OCI-LY1 (cell line): ENCODE data around the gene DNAJC16.

ENCODE experiments used
- H2AFZ ChIP-seq: fragments of 200-600 bp; sonication (generic), shearing (Covaris generic); 2 replicates; pipeline ENCODE4 v1.6.0; 2014; ENCODE audit warnings: antibody characterized with exemption, mild to moderate bottlenecking, low read length
- H3F3A ChIP-seq: fragments of 200-600 bp; sonication (generic), shearing (Covaris generic); 2 replicates; pipeline ENCODE4 v1.6.0; 2014; ENCODE audit warnings: mild to moderate bottlenecking, antibody characterized with exemption, low read length, moderate library complexity; ENCODE audit not compliant: insufficient read depth
- H3K27ac ChIP-seq: fragments of 200-600 bp; sonication (generic); 2 replicates; pipeline ENCODE4 v1.5.1; 2014; ENCODE audit warnings: low read length, mixed run types, mild to moderate bottlenecking, low read depth; ENCODE audit not compliant: poor library complexity, severe bottlenecking
- H3K27me3 ChIP-seq: fragments of 200-600 bp; sonication (generic); 2 replicates; pipeline ENCODE4 v1.6.0; 2014; ENCODE audit warnings: antibody characterized with exemption, mild to moderate bottlenecking, low read length, moderate library complexity; ENCODE audit not compliant: insufficient read depth
- H3K36me3 ChIP-seq: fragments of 200-600 bp; sonication (generic); 2 replicates; pipeline ENCODE4 v1.6.1; 2014; ENCODE audit warnings: mild to moderate bottlenecking, antibody characterized with exemption, low read length, moderate library complexity, mixed read lengths; ENCODE audit not compliant: insufficient read depth
- H3K4me1 ChIP-seq: fragments of 200-600 bp; sonication (generic); 2 replicates; pipeline ENCODE4 v1.5.1; 2014; ENCODE audit warnings: mild to moderate bottlenecking, low read length, moderate library complexity; ENCODE audit not compliant: insufficient read depth, severe bottlenecking
- H3K4me2 ChIP-seq: fragments of 200-600 bp; sonication (generic), shearing (Covaris generic); 2 replicates; pipeline ENCODE4 v1.6.1; 2014; ENCODE audit warnings: low read length
- H3K4me3 ChIP-seq: fragments of 200-600 bp; sonication (generic); 2 replicates; pipeline ENCODE4 v1.5.1; 2014; ENCODE audit warnings: low read length, low read depth, mild to moderate bottlenecking, mixed read lengths; ENCODE audit not compliant: poor library complexity, severe bottlenecking
- H3K79me2 ChIP-seq: fragments of 200-600 bp; shearing (Covaris generic); 2 replicates; pipeline ENCODE4 v1.6.1; 2016; ENCODE audit warnings: mixed run types, low read length, mixed read lengths; ENCODE audit not compliant: insufficient read depth
- H3K9ac ChIP-seq: fragments of 200-600 bp; sonication (generic), shearing (Covaris generic); 2 replicates; pipeline ENCODE4 v1.6.1; 2014; ENCODE audit warnings: mild to moderate bottlenecking, low read length, mixed read lengths
- H3K9me2 ChIP-seq: fragments of 200-600 bp; sonication (generic), shearing (Covaris generic); 2 replicates; pipeline ENCODE4 v1.6.1; 2014; ENCODE audit warnings: low read depth, mild to moderate bottlenecking, low read length, mixed read lengths
- H3K9me3 ChIP-seq: fragments of 200-600 bp; shearing (Covaris generic); 2 replicates; pipeline ENCODE4 v1.6.1; 2014; ENCODE audit warnings: low read length, mixed read lengths
- H4K20me1 ChIP-seq: fragments of 200-600 bp; sonication (generic), shearing (Covaris generic); 2 replicates; pipeline ENCODE4 v1.6.0; 2016; ENCODE audit warnings: mild to moderate bottlenecking, low read length; ENCODE audit not compliant: insufficient read depth
- EZH2 ChIP-seq: fragments of 200-600 bp; sonication (generic), shearing (Covaris generic); IDR thresholded peaks from 2 replicates; pipeline ENCODE4 v1.8.0; 2017; ENCODE audit warnings: borderline replicate concordance, mixed run types, mild to moderate bottlenecking, antibody characterized with exemption, low read length, moderate library complexity, mixed read lengths
- TF ChIP-seq, protein P1 (sequence below): fragments of 200-600 bp; sonication (generic), shearing (Covaris generic); IDR thresholded peaks from 2 replicates; pipeline ENCODE4 v1.5.1; 2017; ENCODE audit warnings: mild to moderate bottlenecking, antibody characterized with exemption, low read length, moderate library complexity, mixed read lengths

The DNAJC16 gene

DNA sequence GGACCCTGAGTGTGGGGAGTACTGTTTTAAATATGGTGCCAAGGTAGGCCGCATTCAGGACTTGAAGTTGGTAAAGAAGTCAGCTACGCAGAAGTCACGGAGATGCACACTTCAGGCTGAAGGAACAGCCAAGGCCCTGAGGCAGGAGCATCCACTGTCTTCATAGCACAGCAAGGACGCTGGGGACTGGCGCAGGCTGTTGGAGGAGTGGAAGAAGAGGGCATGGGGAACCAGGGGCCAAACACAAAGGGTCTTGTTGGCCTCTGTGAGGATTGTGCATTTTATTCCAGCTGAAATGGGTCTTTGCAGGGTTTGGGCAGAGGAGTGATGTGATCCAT, 16.6 kb downstream of the DNAJC16 start:
- no peaks in the 10 kb centered on the region for H3K27me3 ChIP-seq
- H3F3A ChIP-seq, result no peaks in the 10 kb centered on the region
- peaks cover 4% of the 10 kb centered on the region for H3K4me1 ChIP-seq
- no peak overlapping the region for H3K27ac ChIP-seq
- no peaks in the 10 kb centered on the region for H3K9me2 ChIP-seq
- no peak overlapping the region for H3K9ac ChIP-seq
- TF ChIP-seq, protein P1, sequence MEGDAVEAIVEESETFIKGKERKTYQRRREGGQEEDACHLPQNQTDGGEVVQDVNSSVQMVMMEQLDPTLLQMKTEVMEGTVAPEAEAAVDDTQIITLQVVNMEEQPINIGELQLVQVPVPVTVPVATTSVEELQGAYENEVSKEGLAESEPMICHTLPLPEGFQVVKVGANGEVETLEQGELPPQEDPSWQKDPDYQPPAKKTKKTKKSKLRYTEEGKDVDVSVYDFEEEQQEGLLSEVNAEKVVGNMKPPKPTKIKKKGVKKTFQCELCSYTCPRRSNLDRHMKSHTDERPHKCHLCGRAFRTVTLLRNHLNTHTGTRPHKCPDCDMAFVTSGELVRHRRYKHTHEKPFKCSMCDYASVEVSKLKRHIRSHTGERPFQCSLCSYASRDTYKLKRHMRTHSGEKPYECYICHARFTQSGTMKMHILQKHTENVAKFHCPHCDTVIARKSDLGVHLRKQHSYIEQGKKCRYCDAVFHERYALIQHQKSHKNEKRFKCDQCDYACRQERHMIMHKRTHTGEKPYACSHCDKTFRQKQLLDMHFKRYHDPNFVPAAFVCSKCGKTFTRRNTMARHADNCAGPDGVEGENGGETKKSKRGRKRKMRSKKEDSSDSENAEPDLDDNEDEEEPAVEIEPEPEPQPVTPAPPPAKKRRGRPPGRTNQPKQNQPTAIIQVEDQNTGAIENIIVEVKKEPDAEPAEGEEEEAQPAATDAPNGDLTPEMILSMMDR, result no peak
- TF ChIP-seq EZH2, result no peak
- no peak overlapping the region for H3K4me2 ChIP-seq
- H2AFZ ChIP-seq, result no peak overlapping the region
- no peaks in the 10 kb centered on the region for H3K9me3 ChIP-seq
- peaks cover 68% of the 10 kb centered on the region for H3K36me3 ChIP-seq
- H4K20me1 ChIP-seq, result no peaks in the 10 kb centered on the region
- no peaks in the 10 kb centered on the region for H3K79me2 ChIP-seq
- H3K4me3 ChIP-seq, result no peak overlapping the region

DNA sequence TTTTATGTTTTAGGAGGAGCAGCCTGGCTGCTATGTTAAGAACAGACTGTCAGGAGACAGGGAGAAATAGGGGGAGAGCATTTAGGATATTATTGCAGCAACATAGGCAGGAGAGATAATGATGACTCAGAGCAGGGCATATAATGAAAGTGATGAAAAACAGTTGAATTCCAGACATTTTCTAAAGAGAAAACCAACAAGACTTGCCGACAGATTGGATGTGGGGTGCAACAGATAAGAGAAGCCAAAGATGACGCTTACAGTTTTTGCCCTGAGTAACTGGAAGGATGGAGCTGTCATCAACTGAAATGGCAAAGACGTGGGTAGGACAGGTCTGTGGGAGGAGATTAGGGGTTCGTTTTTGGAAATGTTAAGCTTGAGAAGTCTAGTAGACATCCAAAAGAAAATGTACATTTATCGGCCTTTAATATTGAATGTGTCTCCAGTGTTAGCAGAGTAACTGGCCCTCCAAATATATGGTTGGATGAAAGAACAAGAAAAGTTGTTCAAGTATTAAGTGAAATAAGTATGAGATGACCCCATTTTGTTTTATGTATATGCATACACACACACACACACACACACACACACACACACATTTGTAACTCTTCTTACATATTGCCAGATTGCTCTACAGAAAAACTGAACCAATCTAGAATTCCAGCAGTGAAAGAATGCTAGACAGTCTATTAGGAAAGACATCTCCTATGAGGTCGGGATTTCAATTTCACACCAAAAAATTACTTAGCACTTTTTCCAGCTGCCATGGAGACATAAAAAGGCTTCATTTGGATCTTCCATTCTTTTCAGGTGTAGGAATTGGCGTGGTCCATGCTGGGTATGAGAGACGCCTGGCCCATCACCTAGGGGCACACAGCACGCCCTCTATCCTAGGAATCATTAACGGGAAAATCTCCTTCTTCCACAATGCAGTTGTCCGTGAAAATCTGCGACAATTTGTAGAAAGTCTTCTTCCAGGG, 17.2 kb downstream of the DNAJC16 start:
- H2AFZ ChIP-seq, result no peak overlapping the region
- no peaks in the 10 kb centered on the region for H4K20me1 ChIP-seq
- no peak overlapping the region for H3K27ac ChIP-seq
- peaks cover 71% of the 10 kb centered on the region for H3K36me3 ChIP-seq
- H3K9ac ChIP-seq, result no peak overlapping the region
- peaks cover under 1% of the 10 kb centered on the region for H3K4me1 ChIP-seq
- H3F3A ChIP-seq, result no peaks in the 10 kb centered on the region
- TF ChIP-seq, protein P1, result no peak
- TF ChIP-seq EZH2, result no peak
- H3K27me3 ChIP-seq, result no peaks in the 10 kb centered on the region
- H3K9me3 ChIP-seq, result no peaks in the 10 kb centered on the region
- H3K79me2 ChIP-seq, result no peaks in the 10 kb centered on the region
- no peak overlapping the region for H3K4me3 ChIP-seq
- no peak overlapping the region for H3K4me2 ChIP-seq
- no peaks in the 10 kb centered on the region for H3K9me2 ChIP-seq

DNA sequence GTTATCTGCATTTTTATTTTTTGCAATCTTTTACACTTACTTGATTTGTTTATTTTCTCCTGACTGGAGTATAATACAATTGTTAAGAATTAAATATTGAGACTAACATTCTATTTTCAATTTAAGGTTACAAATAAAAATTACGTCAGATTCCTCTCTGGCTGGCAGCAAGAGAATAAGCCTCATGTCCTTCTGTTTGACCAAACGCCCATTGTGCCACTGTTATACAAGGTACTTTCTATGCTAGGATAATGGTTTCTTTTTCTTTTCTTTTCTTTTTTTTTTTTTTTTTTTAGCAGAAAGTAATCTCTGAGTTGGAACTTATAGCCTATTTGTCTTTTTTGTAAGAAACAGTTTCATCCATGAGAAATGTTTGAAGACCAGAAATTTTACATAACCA, 20.0 kb downstream of the DNAJC16 start:
- Histone ChIP-seq H3F3A (no peaks in the 10 kb centered on the region), H3K27me3 (no peaks in the 10 kb centered on the region), H3K27ac (no peak overlapping the region), H3K36me3 (peaks cover 61% of the 10 kb centered on the region), H3K79me2 (no peaks in the 10 kb centered on the region), H3K9me3 (no peaks in the 10 kb centered on the region), H3K4me1 (no peaks in the 10 kb centered on the region), H3K4me2 (no peak overlapping the region), H3K9me2 (no peaks in the 10 kb centered on the region), H3K4me3 (no peak overlapping the region), H2AFZ (no peak overlapping the region), H4K20me1 (no peaks in the 10 kb centered on the region), H3K9ac (no peak overlapping the region)
- TF ChIP-seq, protein P1, result no peak
- no peak for TF ChIP-seq EZH2
